HG02623 (cell line): ENCODE data around the gene FRMD4A.
"Not testable (repeated sequence)": the region's sequence is repeated elsewhere in the genome, so short reads cannot be mapped to it uniquely, and the experiment has no call there.

ENCODE experiments used
- ATAC-seq: cut with Tn5 transposase; IDR thresholded peaks from one replicate; pipeline ENCODE4 v1.9.1; 2021; ENCODE audit warnings: moderate library complexity; ENCODE audit not compliant: unreplicated experiment

The FRMD4A gene

DNA sequence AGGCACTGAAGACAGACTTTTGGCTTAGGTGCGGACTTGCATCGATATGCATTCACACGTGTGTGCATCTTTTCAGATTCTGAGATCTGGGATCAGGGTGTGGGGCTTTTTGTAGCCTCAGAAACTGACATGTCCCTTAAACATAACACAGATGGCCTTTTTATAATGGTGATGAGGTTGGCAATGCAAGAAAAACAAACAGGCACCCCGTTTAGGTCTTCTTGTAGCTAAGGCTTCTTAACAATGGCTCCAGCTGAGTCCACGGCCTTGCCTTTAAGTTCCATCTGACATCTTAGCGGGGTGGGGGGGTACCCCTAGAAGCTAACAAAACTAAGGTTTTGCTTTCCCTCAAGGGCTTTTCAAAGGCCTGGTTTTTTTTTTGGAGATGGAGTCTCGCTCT is 597.7 kb downstream of the FRMD4A start:
- ATAC-seq = no peak

DNA sequence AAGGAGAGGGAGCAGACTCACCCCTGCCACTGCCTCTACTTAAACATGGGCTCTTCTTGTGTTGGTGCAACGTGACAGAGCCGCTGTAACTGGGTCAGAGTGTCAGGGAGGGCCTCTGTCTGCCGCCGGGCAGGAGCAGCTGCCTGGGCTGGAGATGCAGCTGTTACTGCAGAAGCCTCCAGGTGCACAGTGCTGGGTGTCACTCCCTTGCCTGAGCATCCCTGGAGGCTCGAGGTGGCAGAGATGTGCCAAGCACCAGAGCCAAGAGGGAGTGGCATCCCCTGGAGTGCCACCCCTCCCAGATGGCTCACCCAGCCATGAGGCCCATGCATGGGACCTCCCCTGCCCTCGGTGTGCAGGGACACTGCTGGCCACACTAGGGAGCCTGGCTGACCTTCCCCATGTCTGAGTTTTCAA is 598.3 kb downstream of the FRMD4A start:
- ATAC-seq = no peak

DNA sequence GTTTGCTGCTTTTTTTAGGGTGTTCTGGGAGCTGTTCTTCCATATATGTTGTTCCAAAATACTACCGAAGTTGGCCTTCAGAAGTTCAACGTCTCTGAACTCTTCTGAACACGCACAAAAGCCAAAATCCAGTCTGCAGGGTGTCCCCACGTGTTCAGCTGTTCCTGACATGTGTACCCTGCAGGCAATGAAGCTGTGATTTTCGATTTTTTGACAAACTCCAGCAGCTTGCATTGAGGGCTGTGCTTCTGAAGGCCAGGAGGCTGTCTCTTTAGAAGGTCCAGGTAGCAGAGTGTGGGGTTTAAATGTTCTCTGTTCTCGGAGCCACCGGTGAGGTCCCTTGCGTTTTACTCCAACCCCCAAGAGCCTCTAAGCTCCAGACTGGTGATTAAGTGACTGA is 598.9 kb downstream of the FRMD4A start:
- ATAC-seq = no peak

DNA sequence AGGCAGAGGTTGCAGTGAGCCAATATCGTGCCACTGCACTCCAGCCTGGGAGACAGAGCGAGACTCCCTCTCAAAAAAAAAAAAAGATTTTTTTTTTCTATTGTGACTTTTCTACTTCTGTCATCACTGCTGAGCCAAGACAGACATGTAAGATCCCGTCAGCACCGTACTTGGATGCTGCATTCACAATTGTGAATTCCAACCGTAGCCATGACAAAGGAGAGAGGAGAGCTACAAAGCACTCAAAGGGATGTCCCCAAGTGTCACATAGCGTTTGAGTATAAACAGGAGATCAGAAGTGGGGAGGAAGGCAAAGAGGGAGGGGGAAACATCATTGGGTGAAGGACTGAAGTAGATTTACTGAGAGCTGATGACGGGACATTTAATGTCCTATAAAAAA is 599.8 kb downstream of the FRMD4A start:
- ATAC-seq = no peak

GRCh38 chr10:13730306-13730652 is 600.4 kb downstream of the FRMD4A start:
- no peak for ATAC-seq

- no peak for ATAC-seq
These were observed 601.0 kb downstream of the FRMD4A start for GRCh38 chr10:13729586-13730305.

GRCh38 chr10:13728898-13729535 is 601.7 kb downstream of the FRMD4A start:
- ATAC-seq = no peak

DNA sequence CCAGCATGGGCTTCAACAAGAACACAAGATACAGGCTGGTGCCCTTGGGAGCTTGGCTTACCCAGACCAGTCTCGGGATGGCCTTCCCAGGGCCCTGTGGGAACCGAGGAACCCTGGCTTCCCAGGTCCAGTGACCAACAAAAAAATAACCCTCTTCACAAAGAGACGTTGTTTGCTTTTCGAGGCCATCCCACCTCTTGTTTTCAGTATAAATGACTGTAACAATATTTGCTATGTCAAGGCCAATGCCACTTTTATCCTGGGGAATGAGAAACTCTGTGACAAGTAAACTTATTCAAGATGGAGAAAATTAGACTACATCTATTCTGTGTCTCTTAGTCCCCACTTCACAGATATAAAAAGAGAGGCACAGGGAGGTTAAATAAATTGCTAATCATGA is 605.1 kb downstream of the FRMD4A start:
- no peak for ATAC-seq

GRCh38 chr10:13724484-13724883 is 606.2 kb downstream of the FRMD4A start:
- no peak for ATAC-seq

- no peak for ATAC-seq
These were observed 607.7 kb downstream of the FRMD4A start for GRCh38 chr10:13722747-13723653.

DNA sequence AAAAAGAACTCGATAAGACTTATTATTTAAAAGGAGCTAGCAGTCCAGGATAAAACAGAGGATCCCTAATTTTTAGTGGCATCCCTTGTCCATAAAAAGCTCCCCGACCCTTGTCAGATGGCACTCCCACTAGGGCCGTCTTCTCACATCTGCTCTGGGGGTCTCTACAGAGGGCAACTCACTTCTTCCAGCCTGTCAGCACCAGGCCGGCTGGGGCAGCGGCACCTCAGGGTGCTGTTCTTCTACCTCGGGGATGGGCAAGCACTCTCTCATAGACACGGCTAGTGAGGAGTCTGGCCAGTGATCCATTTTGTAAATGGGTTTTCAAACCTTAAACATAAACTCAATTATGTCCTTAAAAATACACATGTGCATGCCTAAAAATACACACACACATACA is 609.2 kb downstream of the FRMD4A start:
- ATAC-seq = no peak

- ATAC-seq = no peak
These were observed 610.0 kb downstream of the FRMD4A start for GRCh38 chr10:13720699-13721098.

DNA sequence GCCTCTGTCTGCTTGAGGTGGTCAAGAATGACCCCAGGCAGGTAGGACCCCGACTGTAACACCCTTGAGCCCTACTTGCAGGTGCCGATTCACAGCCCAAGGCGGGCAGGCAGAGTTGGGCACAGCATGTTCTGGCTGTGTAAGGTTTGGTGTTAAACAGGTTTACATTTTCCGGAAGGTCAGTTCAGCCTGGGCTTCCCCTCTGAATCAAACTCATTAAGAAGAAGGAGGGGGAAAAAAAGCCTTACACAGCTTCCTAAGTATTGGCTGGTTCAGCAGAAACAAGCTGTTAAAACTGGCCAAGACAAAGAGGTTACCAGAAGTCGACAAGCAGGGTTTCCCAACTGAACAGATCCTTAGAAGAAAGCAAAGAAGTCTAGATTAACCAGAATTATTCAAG is 611.3 kb downstream of the FRMD4A start:
- ATAC-seq = no peak

- no peak for ATAC-seq
These were observed 611.9 kb downstream of the FRMD4A start for GRCh38 chr10:13718820-13719219.

DNA sequence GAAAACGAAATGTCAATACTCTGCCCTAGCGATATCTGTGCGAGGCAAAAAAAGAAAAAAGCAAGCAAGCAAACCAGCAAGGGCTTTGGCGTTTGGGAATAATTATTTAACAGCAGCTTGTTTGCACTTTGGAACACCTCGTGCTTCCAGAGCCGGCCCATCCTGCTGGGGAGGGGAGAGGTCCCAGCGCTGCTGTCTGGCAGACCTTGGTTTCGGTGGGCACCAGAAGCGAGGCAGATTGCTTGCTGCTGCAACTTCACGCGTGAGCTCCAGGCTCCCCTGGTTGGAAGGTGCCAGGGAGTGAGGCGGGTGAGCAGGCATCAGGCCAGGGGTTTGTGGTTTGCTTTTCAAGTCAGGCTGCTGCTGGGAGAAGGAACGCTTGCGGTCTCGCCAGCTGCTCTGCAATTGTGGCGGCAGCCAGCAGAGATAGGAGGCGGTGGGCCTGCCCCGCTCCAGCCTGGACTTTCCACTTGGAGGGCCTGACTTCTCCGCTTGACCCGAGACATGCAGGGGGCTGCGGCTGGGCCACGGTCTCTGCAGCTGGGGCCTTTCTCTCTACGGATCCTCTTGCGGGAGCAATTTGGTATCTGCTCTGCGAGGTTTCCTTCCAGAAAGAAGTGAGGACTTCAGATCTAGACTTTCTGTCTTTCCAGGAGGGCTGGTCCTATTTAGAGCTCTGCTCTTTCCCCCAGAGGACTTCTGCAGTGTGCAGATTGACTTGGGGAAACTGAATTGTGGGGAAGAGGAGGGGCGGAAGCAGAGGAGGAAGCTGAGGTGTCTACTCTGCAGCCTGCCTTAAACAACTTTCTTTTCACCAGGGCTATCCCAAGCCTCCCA is 612.6 kb downstream of the FRMD4A start:
- ATAC-seq = no peak

DNA sequence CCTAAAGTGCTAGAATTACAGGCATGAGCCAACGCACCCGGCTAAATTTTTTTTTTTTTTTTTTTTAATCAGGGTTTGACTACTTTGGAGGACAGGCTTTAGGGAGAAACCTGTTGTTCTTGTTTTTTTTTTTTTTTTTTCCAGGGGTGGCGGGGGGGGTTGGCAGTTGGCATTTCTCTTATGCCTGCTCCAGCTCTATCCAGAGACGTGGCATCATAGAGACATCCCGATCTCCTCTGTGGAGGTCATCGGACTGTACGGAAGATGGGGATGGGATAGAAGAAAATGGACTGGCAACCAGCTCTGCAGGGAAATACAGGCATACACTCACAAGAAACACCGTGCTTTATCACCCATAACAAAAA is 613.2 kb downstream of the FRMD4A start:
- no peak for ATAC-seq

- ATAC-seq = no peak
These were observed 614.3 kb downstream of the FRMD4A start for GRCh38 chr10:13716081-13717071.

DNA sequence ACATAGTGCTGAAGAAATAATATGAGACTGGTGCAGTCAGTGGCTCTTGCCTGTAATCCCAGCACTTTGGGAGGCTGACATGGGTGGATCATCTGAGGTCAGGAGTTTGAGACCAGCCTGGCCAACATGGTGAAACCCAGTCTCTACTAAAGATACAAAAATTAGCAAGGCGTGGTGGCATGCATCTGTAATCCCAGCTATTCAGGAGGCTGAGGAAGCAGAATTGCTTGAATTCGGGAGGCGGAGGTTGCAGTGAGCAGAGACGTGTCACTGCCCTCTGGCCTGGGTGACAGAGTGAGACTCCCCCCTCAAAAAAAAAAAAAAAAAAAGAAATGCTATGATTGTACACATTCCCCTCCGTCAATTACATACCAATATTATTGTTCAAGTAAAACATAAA is 615.1 kb downstream of the FRMD4A start:
- not testable (repeated sequence) for ATAC-seq

- no peak for ATAC-seq
These were observed 615.6 kb downstream of the FRMD4A start for GRCh38 chr10:13715100-13715499.
